Measurements from ENCODE around the gene SGTA.
"Not testable (repeated sequence)": the region's sequence is repeated elsewhere in the genome, so short reads cannot be mapped to it uniquely, and the experiment has no call there.

SGTA gene

GRCh38 chr19:2795827-2796658 lies 13.0 kb upstream of the SGTA start:
- in situ Hi-C loops (cut with MboI; ENCODE audit: low sequenced_read_pairs): no loop called here

DNA sequence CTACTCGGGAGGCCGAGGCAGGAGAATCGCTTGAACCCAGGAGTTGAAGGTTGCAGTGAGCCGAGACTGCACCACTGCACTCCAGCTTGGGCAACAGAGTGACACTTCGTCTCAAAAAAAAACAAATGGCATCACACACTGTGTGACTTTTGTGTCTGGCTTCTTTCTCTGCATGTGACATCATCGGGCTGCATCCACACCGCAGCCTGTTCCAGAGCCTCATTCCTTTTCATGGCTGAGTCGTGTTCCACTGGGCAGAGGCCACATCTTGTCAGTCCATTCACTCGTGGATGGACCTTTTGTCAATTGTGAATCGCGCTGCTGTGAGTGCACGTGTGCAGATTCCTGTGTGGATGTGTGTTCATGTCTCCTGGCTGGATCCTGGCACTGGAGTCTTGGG lies 10.5 kb upstream of the SGTA start:
- in situ Hi-C loops (cut with MboI; ENCODE audit: low sequenced_read_pairs): no loop called here

DNA sequence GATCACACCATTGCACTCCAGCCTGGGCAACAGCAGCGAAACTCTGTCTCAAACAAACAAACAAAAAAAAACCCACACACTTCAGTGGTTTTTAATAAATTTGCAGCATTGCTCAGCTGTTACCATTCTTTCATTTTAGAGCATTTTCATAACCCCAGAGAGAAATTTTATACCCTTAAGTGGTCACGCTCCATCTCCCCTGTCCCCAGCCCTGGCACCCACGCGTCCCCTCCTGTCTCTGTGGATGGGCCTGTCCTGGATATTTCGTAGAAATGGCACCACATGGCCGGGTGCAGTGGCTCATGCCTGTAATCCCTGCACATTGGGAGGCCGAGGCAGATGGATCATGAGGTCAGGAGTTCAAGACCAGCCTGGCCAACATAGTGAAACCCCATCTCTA lies 10.1 kb upstream of the SGTA start:
- in situ Hi-C loops (cut with MboI; ENCODE audit: low sequenced_read_pairs): no loop called here

DNA sequence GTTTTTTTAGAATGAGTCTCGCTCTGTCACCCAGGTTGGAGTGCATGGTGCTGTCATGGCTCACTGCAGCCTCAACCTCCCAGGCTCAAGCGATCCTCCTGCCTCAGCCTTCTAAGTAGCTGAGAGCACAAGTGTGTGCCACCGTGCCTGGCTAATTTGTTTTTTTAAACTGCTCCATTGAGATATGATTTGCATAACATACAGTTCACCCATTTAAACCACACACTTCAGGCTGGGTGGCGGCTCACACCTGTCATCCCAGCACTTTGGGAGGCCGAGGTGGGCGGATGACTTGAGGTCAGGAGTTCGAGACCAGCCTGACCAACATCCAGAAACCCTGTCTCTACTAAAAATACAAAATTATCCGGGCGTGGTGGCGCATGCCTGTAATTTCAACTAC lies 9.6 kb upstream of the SGTA start:
- in situ Hi-C loops (cut with MboI; ENCODE audit: low sequenced_read_pairs): not testable (repeated sequence)

DNA sequence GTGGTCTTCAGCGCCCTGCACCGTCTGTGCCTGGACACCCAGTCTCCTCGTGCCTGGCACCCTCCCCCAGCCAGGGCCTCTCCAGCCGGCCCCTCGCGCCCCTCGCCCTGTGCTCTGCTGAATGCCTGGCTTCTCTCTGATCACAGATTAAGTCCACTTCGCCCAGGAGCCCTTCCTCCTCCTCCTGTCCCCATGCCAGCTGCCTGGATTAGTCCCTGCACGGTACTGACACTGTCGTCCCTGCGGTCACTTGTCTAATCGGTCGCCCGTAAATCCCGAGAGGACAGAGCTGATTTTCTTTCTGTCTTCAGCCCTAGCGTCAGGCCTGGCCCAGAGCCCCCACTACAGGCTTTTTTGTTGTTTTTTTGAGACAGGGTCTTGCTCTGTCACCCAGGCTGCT lies 8.8 kb upstream of the SGTA start:
- in situ Hi-C loops (cut with MboI; ENCODE audit: low sequenced_read_pairs): no loop called here

GRCh38 chr19:2791440-2791839 lies 8.4 kb upstream of the SGTA start:
- in situ Hi-C loops (cut with MboI; ENCODE audit: low sequenced_read_pairs): no loop called here

DNA sequence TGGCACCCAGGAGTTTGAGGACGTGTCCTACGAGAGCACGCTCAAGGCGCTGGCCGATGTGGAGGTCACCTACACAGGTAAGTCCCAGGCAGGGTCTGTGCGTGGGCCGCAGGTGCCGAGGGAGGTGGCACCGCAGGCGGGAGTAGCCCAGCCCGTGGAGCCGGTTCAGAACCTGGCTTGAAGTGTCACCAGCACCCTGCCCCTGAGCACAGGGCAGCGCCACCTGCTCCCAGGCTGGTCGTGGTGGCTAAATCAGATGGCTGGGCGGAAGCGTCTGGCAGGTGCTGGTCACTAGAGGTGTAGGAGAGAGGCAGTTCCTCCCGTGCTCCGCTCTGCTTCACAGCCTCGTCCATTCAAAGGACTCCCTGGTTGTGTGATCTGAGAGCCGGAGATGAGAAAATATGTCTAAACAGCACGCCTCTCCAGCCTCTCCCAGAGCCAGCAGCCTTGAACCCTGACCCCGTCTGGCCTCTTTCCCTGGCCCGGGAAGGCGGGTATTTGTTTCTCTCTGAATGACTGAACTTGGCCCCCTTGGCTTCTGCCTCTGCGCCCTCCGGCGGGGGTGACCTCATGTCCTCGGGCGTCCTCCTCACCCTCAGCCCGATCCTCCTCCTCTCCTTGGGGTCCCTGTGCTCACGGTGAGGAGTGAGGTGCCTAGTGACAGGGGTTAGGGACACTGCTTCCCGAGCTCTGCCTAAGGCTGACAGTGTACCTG lies 7.6 kb upstream of the SGTA start:
- in situ Hi-C loops (cut with MboI; ENCODE audit: low sequenced_read_pairs): no loop called here

GRCh38 chr19:2790194-2790556 lies 7.1 kb upstream of the SGTA start:
- in situ Hi-C loops (cut with MboI; ENCODE audit: low sequenced_read_pairs): no loop called here

GRCh38 chr19:2788237-2788636 lies 5.2 kb upstream of the SGTA start:
- in situ Hi-C loops (cut with MboI; ENCODE audit: low sequenced_read_pairs): no loop called here

GRCh38 chr19:2787115-2787514 lies 4.0 kb upstream of the SGTA start:
- in situ Hi-C loops (cut with MboI; ENCODE audit: low sequenced_read_pairs): no loop called here

GRCh38 chr19:2785244-2785997 lies 2.3 kb upstream of the SGTA start, which contains the start of gene THOP1:
TSS of gene THOP1 (plus strand) at chr19:2785503. CDS start at chr19:2785663, 160 bp downstream.
- in situ Hi-C loops (cut with MboI; ENCODE audit: low sequenced_read_pairs): no loop called here

- in situ Hi-C loops (cut with MboI; ENCODE audit: low sequenced_read_pairs): no loop called here
These were observed 690 bp upstream of the SGTA start for GRCh38 chr19:2783781-2784145.

GRCh38 chr19:2782329-2782935 lies 641 bp downstream of the SGTA start:
- in situ Hi-C loops (cut with MboI; ENCODE audit: low sequenced_read_pairs): no loop called here

DNA sequence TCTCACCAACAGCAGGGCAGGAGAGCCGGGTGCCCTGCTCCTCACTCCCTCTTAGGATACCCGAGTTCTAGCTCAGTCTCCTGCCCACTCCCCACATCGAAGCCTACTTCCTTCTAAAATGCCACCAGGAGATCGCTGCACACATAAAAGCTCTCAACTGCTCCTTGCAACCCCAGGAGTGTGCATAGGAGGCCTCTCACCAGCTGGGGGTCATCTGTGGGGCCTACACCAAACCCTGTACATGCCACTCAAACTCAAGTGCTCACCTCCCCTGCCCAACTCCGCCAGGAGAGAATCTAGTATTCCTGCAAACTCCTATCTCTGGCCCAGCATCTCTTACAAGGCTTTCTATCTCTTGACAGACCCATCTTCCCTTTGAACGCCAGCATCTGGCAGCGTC lies 2.8 kb downstream of the SGTA start:
- in situ Hi-C loops (cut with MboI; ENCODE audit: low sequenced_read_pairs): no loop called here

DNA sequence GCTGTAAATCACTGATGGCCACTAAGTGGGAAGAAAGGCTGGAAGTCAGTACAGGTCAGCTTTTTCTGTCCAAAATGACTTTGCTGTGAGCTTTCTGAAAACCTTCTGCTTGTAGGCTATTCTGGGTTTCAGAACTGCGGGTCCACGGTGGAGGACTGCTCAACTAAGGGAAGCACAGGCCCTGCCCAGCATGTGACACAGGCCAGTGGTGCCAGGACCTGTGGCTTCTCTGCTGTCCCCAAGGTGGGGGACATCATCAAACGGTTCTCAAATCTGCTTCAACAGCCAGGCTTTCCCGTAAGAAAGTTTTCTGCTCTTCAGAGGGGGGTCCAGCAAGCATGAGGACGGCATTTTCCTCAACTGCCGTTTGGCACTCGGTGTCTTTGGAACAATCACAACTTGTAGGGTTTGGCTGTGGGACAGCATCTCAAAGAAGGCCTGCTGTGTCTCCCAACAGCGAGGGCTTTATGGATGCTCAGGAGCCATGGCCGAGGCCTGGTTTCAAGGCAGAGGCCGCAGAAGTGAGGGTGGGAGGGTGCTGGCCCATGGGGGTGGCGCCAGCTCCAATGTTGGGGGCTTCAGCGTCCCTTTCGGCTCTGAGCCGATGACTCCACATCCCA lies 3.8 kb downstream of the SGTA start:
- in situ Hi-C loops (cut with MboI; ENCODE audit: low sequenced_read_pairs): no loop called here

GRCh38 chr19:2777952-2778683 lies 5.0 kb downstream of the SGTA start:
- in situ Hi-C loops (cut with MboI; ENCODE audit: low sequenced_read_pairs): no loop called here

DNA sequence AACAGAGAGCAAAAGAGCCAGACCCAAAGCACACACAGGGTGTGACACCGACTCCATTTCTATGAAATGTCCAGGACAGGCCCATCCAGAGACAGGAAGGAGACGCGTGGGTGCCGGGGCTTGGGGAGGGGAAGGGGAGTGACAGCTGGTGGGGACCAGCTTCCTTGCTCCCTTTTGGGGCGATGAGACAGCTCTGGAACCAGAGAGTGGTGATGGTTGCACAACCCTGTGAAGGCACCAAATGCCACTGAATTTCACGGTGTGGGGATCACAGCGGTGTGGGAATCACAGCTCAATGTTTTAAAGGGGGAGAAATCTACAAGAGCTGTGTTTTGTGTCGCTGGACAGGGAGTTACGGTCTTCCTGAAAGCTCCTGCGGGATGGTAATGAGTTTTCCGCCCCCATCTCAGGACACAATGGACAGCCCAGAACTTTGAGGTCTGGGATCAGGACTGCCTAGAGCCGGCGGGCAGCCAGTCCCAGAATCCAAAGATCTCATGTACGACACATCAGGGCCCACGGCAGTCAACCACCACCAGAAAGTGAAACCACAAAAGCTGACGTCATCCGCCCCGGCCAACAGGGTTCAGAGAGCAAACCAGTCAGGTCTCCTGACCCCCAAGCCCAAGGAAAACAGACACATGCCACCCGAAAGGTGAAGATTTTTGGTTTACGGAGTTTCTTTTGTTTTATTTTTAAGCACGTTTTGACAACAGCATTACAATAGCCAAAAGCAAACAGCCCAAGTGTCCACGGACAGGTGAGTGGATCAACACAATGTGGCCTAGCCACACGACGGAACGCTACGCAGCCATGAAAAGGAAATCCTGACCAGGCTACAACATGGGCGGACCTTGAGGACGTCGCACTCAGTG lies 7.3 kb downstream of the SGTA start:
- in situ Hi-C loops (cut with MboI; ENCODE audit: low sequenced_read_pairs): no loop called here

GRCh38 chr19:2774953-2775555 lies 8.0 kb downstream of the SGTA start:
- in situ Hi-C loops (cut with MboI; ENCODE audit: low sequenced_read_pairs): no loop called here
